HT-29 (cell line): ENCODE results near the gene XCL2. TPM values are rescaled to one million over a fixed set of nuclear protein-coding genes. Genes with fewer than 3 reads are reported as not detected.

ENCODE experiments used
- DNase-seq: peaks from one replicate; pipeline ENCODE4 v3.0.0-alpha.2; 2015; ENCODE audit warnings: low spot score
- total RNA-seq: library from RNA; depleted of rRNA; stranded (reverse); fragments of >200 nt; shearing (Covaris generic); gene quantifications from 2 replicates; pipeline ENCODE4 v1.2.3, GENCODE V29; 2014

The XCL2 gene
- total RNA-seq, 1 experiment from 2014 or later, result not detected

DNA sequence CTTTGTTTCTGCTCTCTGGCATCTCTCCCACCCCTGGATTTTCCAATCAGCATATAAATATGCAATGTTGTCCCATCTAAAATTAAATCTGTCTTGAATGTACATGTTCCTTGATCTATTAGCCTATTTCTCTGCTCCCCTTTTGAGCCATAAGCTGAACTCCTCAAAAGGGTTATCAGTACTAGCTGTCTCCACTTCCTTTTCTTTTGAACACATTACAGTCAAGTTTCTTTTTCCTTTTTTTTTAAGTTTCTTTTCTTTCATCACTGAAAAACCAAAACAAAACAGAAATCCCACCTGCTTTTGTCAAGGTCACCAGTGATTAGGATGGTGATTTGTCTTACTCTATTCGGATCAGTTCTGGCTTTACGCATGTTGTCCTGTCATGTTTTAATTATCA lies 29.3 kb downstream of the XCL2 start:
- no peak for DNase-seq

DNA sequence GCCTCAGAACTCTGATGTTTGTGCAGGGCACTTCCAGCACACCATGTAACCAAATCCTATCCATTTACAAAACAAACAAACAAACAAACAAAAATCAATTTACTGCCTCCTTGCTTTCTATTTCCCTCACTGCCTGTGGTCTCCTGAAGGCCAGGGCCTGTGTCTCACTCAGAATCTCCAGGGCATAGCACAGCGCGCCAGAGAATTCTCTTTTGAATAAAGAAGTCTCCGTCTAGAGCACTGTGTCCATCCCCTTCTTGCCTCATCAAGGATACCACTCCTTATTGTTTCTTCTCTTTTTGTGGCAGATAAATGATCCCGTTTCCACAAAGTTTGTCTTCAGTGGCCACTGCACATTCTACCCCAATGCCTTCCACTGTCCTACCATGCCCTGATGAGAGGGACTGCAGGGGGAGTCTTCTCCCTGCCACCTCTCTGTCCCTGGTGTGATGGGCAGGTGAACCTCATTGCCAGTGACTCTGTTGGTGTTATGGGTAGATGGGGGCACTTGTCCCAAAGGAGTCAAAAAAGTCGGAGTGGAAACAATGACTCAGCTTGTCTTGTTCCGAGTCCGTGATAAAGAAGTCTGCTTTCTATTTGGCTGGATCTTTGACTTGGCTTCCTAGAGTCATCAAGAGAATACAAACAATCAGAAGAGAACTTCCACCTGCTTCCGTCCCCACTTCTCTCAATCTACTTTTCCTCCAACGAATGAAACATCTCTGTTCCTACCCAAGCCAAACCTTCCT lies 30.0 kb downstream of the XCL2 start:
- no peak for DNase-seq

- DNase-seq, result no peak
These were observed 30.8 kb downstream of the XCL2 start for GRCh38 chr1:168512864-168513595.

- DNase-seq, result no peak
These were observed 33.7 kb downstream of the XCL2 start for GRCh38 chr1:168509875-168510791.

DNA sequence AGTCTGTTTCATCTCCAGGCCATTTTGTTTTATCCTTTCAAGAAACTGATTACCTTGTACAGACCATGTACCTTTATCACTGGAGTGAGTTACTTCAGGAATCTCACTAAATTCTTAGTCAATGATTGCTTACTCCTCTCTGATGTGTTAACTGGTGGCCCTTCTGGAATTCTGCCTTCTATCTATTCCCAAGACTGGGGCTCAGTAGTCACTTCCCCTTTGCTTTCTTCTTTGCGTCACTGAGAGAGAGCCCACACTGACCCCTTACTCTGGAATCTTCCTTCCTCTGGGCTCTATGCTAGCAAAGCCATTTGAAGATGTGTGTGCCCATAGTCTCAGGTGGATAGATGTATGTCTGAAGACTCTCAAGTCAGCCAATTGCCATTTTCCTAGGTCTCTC lies 34.6 kb downstream of the XCL2 start:
- DNase-seq, result no peak

DNA sequence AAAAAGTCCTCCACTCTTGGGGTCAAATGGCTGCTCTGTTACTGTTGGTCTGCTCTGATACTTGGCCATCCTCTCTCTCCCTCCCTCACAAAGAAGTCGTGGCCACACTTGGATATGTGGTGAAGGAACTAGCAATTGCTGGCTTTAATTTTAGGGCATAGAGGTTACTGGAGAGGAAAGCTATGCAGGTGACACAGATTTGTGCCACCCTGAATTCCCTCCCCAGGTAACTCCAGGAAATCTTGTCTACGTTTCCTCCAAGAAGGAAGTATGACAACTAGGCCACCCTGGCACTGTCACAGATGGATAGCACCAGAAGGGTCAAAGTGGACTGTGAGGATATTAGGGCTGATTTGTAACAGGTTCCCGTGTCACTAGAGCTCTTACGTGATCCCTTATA lies 36.0 kb downstream of the XCL2 start:
- DNase-seq, result no peak

DNA sequence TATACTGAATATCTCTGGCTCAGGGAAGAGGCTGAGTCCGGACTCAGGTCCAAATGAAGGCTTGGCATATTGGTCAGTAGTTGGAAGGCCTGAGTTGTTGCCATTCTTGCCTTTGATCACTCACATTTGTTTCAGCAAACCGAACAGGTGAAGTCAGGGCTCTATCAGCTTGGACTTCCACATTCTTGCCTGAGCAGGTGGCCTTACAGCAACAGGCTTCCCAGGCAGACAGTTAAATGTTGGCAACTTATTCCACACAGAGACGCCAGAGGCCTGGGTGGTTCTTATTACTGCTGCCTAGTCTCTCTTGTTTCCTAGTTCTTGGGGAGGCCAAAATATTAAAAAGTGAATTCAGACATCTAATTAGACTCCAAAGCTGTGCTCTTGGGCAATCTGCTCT lies 36.6 kb downstream of the XCL2 start:
- DNase-seq, result no peak

DNA sequence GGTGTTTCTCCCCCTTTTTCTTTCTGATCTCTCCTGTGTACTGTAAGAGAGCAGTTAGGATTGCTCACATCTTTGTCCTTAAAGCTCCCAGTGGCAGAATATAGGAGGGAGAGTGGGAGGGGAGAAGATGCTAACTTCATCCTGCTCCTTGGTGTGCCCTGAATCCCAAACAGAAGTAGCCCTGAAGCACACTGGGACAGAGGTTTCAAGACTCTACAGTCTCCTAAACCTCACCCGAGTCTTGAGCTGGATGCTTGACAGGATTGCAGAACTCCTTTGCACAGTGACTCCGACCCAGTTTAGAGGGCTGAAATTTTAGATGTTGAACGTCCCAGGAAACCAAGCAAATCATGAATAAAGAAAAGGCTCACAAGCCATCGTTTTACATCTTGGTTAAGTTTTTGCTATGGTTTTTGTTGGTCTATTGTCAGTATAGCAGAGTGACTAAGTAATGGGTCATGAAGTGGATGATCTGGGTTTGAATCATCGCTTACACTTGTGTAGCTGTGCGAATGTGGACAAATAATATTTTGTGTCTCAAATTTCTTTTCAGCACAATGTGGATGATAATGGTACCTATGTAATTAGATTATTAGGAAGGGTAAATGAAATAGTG lies 37.5 kb downstream of the XCL2 start:
- DNase-seq, result no peak

- DNase-seq, result no peak
These were observed 38.8 kb downstream of the XCL2 start for GRCh38 chr1:168505006-168505405.

DNA sequence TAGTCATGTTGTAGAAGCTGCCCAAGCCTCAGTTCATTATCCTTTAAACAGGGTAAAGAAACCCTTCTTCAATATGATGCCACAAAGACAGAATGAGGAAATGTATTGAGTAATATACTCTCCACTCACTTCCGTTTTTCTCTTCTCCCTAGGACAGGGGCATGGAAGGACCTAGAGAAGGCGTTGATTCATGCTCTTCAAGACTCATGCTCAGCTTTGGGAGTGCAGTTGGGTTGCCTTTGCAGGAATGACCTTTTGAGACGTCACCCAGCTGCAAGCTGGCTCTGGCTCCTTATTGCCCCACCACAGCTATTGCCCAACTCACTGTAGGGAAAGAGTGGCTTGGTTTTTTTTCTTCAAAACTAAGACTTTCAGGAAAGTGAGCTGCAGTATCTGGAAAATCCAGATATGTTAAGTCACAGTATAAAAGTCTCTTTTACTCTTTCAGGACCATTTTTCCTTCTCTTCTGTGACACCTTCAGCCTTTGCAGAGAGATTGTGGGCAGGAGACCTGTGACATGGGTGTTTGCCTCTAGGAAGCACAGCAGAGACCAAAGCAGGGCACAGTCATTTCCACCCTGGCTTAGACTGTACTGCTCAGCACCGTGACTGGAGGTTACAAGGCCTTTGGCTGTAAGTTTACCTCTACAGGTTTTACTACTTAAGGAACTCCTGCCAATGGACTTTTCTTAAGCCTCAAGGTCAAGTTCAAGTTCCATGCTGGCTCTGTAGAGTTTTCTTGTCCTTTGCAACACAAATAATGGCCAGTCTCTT lies 39.5 kb downstream of the XCL2 start:
- no peak for DNase-seq

- peak; percentile 62 for DNase-seq
These were observed 44.1 kb downstream of the XCL2 start for GRCh38 chr1:168499688-168500049.

DNA sequence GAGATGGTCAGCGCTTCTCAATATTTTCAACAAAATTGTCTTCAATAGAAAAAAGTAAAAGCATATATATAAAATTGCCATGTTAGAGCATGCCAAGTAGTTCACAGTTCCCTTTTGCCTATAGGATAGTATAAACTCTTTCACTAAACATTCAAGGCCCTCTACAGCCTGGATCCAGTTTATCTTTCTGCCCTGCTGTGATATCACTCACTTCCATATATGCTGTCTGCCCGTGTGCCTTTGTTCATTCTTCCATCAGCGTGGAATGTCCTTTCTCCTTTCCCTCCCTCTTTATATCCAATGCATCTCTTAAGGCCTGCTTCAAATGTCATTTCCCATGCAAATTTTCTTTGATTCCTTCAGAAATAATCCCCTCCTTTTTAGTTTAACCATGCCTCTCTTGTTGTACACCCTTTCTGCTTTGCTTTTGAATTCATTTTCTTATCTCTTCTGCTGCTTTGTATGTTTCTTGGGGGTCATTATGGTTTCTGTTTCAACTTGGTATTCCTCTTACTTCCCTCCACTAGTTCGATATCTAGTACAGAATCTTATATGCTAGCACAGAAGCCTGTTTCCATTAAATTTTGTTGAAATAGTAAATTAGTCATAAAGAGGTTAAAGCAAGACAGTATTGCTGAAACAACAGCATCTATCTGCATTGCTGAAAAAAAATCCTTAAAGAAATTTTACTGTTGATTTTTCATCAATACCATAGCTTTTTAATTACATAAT lies 44.7 kb downstream of the XCL2 start:
- DNase-seq, result peak; percentile 23

- DNase-seq, result no peak
These were observed 45.6 kb downstream of the XCL2 start for GRCh38 chr1:168498159-168498631.

- DNase-seq, result no peak
These were observed 46.3 kb downstream of the XCL2 start for GRCh38 chr1:168497376-168497950.

- DNase-seq, result no peak
These were observed 52.2 kb downstream of the XCL2 start for GRCh38 chr1:168491527-168492164.
